NB4 (cell line): ENCODE results near the gene MAPK8IP2.
"Not testable (repeated sequence)": the region's sequence is repeated elsewhere in the genome, so short reads cannot be mapped to it uniquely, and the experiment has no call there.

Experiments
- CTCF ChIP-seq: IDR thresholded peaks from one replicate; pipeline ENCODE4 v1.5.1; 2012; ENCODE audit warnings: low read depth, low read length
- MAX ChIP-seq: IDR thresholded peaks from 2 replicates; pipeline ENCODE4 v1.6.1; 2011; ENCODE audit warnings: low read depth, low read length
- MYC ChIP-seq: IDR thresholded peaks from 2 replicates; pipeline ENCODE4 v1.6.1; 2011; ENCODE audit warnings: low read depth, low read length
- POLR2A ChIP-seq: IDR thresholded peaks from 2 replicates; pipeline ENCODE4 v1.6.1; 2011; ENCODE audit warnings: mild to moderate bottlenecking; ENCODE audit not compliant: insufficient read length; ENCODE audit errors: extremely low read depth

DNA sequence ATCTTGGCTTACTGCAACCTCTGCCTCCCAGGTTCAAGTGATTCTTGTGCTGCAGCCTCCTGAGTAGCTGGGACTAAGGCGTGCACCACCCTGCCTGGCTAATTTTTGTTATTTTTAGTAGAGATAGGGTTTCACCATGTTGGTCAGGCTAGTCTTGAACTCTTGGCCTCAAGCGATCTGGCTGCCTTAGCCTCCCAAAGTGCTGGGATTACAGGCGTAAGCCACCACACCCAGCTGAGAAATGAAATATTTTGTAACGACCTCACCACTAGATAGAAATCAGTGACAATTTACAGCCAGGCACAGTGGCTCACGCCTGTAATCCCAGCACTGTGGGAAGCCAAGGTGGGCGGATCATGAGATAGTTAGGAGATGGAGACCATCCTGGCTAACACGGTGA is 59.1 kb downstream of the MAPK8IP2 start:
- not testable (repeated sequence) for TF ChIP-seq POLR2A, MAX, CTCF, MYC
